HCT116 (cell line): ENCODE data around the gene SLC9A6. TPM values are rescaled to one million over a fixed set of nuclear protein-coding genes. Genes with fewer than 3 reads are reported as not detected.

Experiments
- ATAC-seq: fragments of 200-7000 bp; cut with Tn5 transposase; 2 replicates; pipeline ENCODE4 v1.9.1; 2020; ENCODE audit warnings: mild to moderate bottlenecking, moderate library complexity
- BruUV-seq: library from RNA; stranded (reverse); fragments of 400-500 nt; replicated peaks from 2 replicates; lab custom pipeline; 2021; lab: Mats Ljungman, UMichigan
- CTCF ChIA-PET: fragments of 300-600 bp; sonication (Branson Sonifier 250); formaldehyde crosslinking; loops from one replicate; lab custom pipeline; 2021; ENCODE audit warnings: antibody characterized with exemption; lab: Charles Lee
- POLR2A ChIA-PET: fragments of 300-600, 350-600 bp; sonication (Branson Sonifier 250); formaldehyde crosslinking; loops from one replicate; lab custom pipeline; 2021; ENCODE audit warnings: antibody characterized with exemption; lab: Charles Lee
- RAD21 ChIA-PET, 2 experiments: fragments of 300-600 bp; sonication (Branson Sonifier 250); formaldehyde crosslinking; loops; one replicate each; lab custom pipeline; 2023; ENCODE audit warnings: low total read pairs in 2 of 2; ENCODE audit not compliant: uncharacterized antibody in 2 of 2, unreplicated experiment in 2 of 2, low non-redundant PET in 1 of 2; lab: Charles Lee
- DNase-seq: peaks from one replicate; pipeline ENCODE4 v3.0.0-alpha.2; 2010; ENCODE audit warnings: low read depth, low spot score
- H2AFZ ChIP-seq: fragments of 200-600 bp; shearing (Covaris generic), sonication (generic); 2 replicates; pipeline ENCODE4 v1.6.1; 2017; ENCODE audit warnings: low read depth, mixed run types, mixed read lengths, antibody characterized with exemption, low read length; ENCODE audit not compliant: poor library complexity, severe bottlenecking
- H3K27ac ChIP-seq: 2 replicates; pipeline ENCODE4 v1.5.1; 2012; ENCODE audit warnings: low read depth, low read length
- H3K27me3 ChIP-seq: fragments of 200-600 bp; sonication (generic); 2 replicates; pipeline ENCODE4 v1.6.1; 2016; ENCODE audit warnings: mixed run types, low read length, mixed read lengths; ENCODE audit not compliant: insufficient read depth
- H3K36me3 ChIP-seq, 2 experiments: fragments of 200-500 bp in 1 of 2; fragments of 200-600 bp in 1 of 2; sonication (Bioruptor generic) in 1 of 2; sonication (generic) in 1 of 2; 2 replicates each; pipeline versions ENCODE4 v1.5.1 to v1.6.1; 2014 to 2016; ENCODE audit warnings: low read length in 2 of 2, inconsistent platforms in 1 of 2, mixed read lengths in 1 of 2, mixed run types in 1 of 2; ENCODE audit not compliant: insufficient read depth in 2 of 2, control insufficient read depth in 1 of 2
- H3K4me1 ChIP-seq, 2 experiments: fragments of 200-600 bp in 1 of 2; sonication (generic) in 1 of 2; 2 replicates each; pipeline versions ENCODE4 v1.5.1 to v1.6.1; 2012 to 2017; ENCODE audit warnings: low read length in 2 of 2, inconsistent platforms in 1 of 2, mild to moderate bottlenecking in 1 of 2, mixed read lengths in 1 of 2, mixed run types in 1 of 2, moderate library complexity in 1 of 2; ENCODE audit not compliant: insufficient read depth in 2 of 2, control insufficient read depth in 1 of 2
- H3K4me2 ChIP-seq: fragments of 200-600 bp; sonication (generic); 2 replicates; pipeline ENCODE4 v1.6.1; 2017; ENCODE audit warnings: mixed run types, low read length, mixed read lengths
- H3K4me3 ChIP-seq, 2 experiments: fragments of 200-600 bp in 1 of 2; sonication (generic) in 1 of 2; replicated peaks in 1 of 2; 2 replicates each; pipeline ENCODE4 v1.5.1; 2011 to 2016; ENCODE audit warnings: low read length in 2 of 2, control low read depth in 1 of 2, low read depth in 1 of 2, mild to moderate bottlenecking in 1 of 2, mixed read lengths in 1 of 2, mixed run types in 1 of 2
- H3K79me2 ChIP-seq: fragments of 200-600 bp; sonication (generic); 2 replicates; pipeline ENCODE4 v1.6.1; 2017; ENCODE audit warnings: mild to moderate bottlenecking, mixed run types, low read length, moderate library complexity, mixed read lengths; ENCODE audit not compliant: insufficient read depth
- H3K9ac ChIP-seq: fragments of 200-600 bp; sonication (generic); 2 replicates; pipeline ENCODE4 v1.6.1; 2016; ENCODE audit warnings: low read length, mixed read lengths
- H3K9me2 ChIP-seq: fragments of 200-600 bp; sonication (generic), shearing (Covaris generic); 2 replicates; pipeline ENCODE4 v1.6.1; 2017; ENCODE audit warnings: mixed run types, mild to moderate bottlenecking, moderate library complexity; ENCODE audit not compliant: insufficient read depth
- H3K9me3 ChIP-seq, 2 experiments: fragments of 200-500 bp in 1 of 2; fragments of 200-600 bp in 1 of 2; sonication (Bioruptor generic) in 1 of 2; sonication (generic) in 1 of 2; 2 replicates each; pipeline ENCODE4 v1.6.1; 2014 to 2017; ENCODE audit warnings: low read length in 2 of 2, mixed read lengths in 2 of 2, inconsistent platforms in 1 of 2, low read depth in 1 of 2, mild to moderate bottlenecking in 1 of 2, mixed run types in 1 of 2, moderate library complexity in 1 of 2; ENCODE audit not compliant: control insufficient read depth in 1 of 2, insufficient read depth in 1 of 2
- H4K20me1 ChIP-seq: fragments of 200-600 bp; sonication (generic), shearing (Covaris generic); 2 replicates; pipeline ENCODE4 v1.6.1; 2017; ENCODE audit warnings: mixed run types, mild to moderate bottlenecking, moderate library complexity; ENCODE audit not compliant: insufficient read depth
- CBX3 ChIP-seq: IDR thresholded peaks from 2 replicates; pipeline ENCODE4 v1.6.1; 2012; ENCODE audit warnings: low read depth
- CEBPB ChIP-seq: IDR thresholded peaks from 2 replicates; pipeline ENCODE4 v1.6.1; 2012; ENCODE audit warnings: low read depth
- EGR1 ChIP-seq: IDR thresholded peaks from 2 replicates; pipeline ENCODE4 v1.6.1; 2012; ENCODE audit warnings: low read depth
- ELF1 ChIP-seq: IDR thresholded peaks from 2 replicates; pipeline ENCODE4 v1.6.1; 2012; ENCODE audit warnings: low read depth, borderline replicate concordance
- EZH2 ChIP-seq: fragments of 200-600 bp; sonication (generic); IDR thresholded peaks from 2 replicates; pipeline ENCODE4 v1.6.1; 2017; ENCODE audit warnings: antibody characterized with exemption, mixed run types
- JUND ChIP-seq: IDR thresholded peaks from 2 replicates; pipeline ENCODE4 v1.6.1; 2012
- MAX ChIP-seq: IDR thresholded peaks from 2 replicates; pipeline ENCODE4 v1.6.1; 2012
- POLR2A ChIP-seq: IDR thresholded peaks from 2 replicates; pipeline ENCODE4 v1.7.0; 2011; ENCODE audit warnings: borderline replicate concordance; ENCODE audit not compliant: insufficient read depth, insufficient read length; ENCODE audit errors: extremely low read depth
- POLR2AphosphoS5 ChIP-seq: IDR thresholded peaks from 2 replicates; pipeline ENCODE4 v1.6.1; 2011; ENCODE audit warnings: mild to moderate bottlenecking, low read depth, low read length, moderate library complexity
- RAD21 ChIP-seq: IDR thresholded peaks from 2 replicates; pipeline ENCODE4 v1.6.1; 2012; ENCODE audit warnings: low read depth, mild to moderate bottlenecking
- SIN3A ChIP-seq: IDR thresholded peaks from 2 replicates; pipeline ENCODE4 v1.6.1; 2012; ENCODE audit warnings: low read depth
- SRF ChIP-seq: IDR thresholded peaks from 2 replicates; pipeline ENCODE4 v1.6.1; 2012; ENCODE audit warnings: low read depth
- TCF7L2 ChIP-seq: IDR thresholded peaks from 2 replicates; pipeline ENCODE4 v1.7.0; 2011; ENCODE audit warnings: borderline replicate concordance, inconsistent platforms; ENCODE audit not compliant: insufficient read depth, insufficient read length; ENCODE audit errors: extremely low read depth
- YY1 ChIP-seq: IDR thresholded peaks from 2 replicates; pipeline ENCODE4 v1.6.1; 2011; ENCODE audit warnings: low read length, low read depth, moderate library complexity, mild to moderate bottlenecking; ENCODE audit not compliant: insufficient replicate concordance; ENCODE audit errors: extremely low read depth
- ZBTB33 ChIP-seq: IDR thresholded peaks from 2 replicates; pipeline ENCODE4 v1.6.1; 2011; ENCODE audit warnings: mild to moderate bottlenecking, low read length, moderate library complexity; ENCODE audit not compliant: insufficient replicate concordance; ENCODE audit errors: extremely low read depth
- ZFX ChIP-seq: fragments of 450-650 bp; IDR thresholded peaks from 2 replicates; pipeline ENCODE4 v1.6.1; 2017
- ZNF274 ChIP-seq: fragments of 200-500 bp; sonication (Bioruptor generic); IDR thresholded peaks from 2 replicates; pipeline ENCODE4 v1.6.1; 2014; ENCODE audit warnings: mild to moderate bottlenecking, low read depth, low read length, inconsistent platforms
- intact Hi-C: fragments of 100-400 bp; cut with micrococcal nuclease; formaldehyde crosslinking; loops from 2 replicates; pipeline ENCODE4 v1.10.0; 2022
- total RNA-seq: library from RNA; stranded (reverse); gene quantifications from one replicate; pipeline ENCODE4 v1.2.1, GENCODE V29; 2021; ENCODE audit not compliant: unreplicated experiment
- TF ChIP-seq, protein P1 (sequence below): IDR thresholded peaks from 2 replicates; pipeline ENCODE4 v1.6.1; 2012
- TF ChIP-seq, protein P2 (sequence below), 3 experiments: fragments of 200-600 bp in 1 of 3; sonication (generic) in 1 of 3; IDR thresholded peaks in 2 of 3; conservative IDR thresholded peaks in 1 of 3; 2 replicates each; pipeline ENCODE4 v1.5.1; 2012 to 2017; ENCODE audit warnings: low read depth in 2 of 3, low read length in 2 of 3, antibody characterized with exemption in 1 of 3, borderline replicate concordance in 1 of 3, control low read depth in 1 of 3, mild to moderate bottlenecking in 1 of 3, mixed read lengths in 1 of 3, mixed run types in 1 of 3, moderate library complexity in 1 of 3; ENCODE audit not compliant: insufficient read depth in 1 of 3
- TF ChIP-seq, protein P3 (sequence below): IDR thresholded peaks from 2 replicates; pipeline ENCODE4 v1.6.1; 2012; ENCODE audit warnings: low read depth

The SLC9A6 gene
- total RNA-seq, 1 experiment from 2014 or later = 10.8 TPM

GRCh38 chrX:136048446-136048845 is 63.2 kb downstream of the SLC9A6 start:
- Histone ChIP-seq H3K9me2 (no peaks in the 10 kb centered on the region), H3K9ac (no peak overlapping the region), H3K9me3 (no peaks in the 10 kb centered on the region), H3K27me3 (no peaks in the 10 kb centered on the region), H3K27ac (no peak overlapping the region), H3K4me3 (no peak overlapping the region), H3K4me2 (no peak overlapping the region), H3K4me1 (no peaks in the 10 kb centered on the region), H4K20me1 (no peaks in the 10 kb centered on the region), H2AFZ (no peak overlapping the region), H3K36me3 (peaks cover 0 to 2% of the 10 kb centered on the region in 2 experiments; a peak in 1 of 4 replicates), H3K79me2 (no peaks in the 10 kb centered on the region)
- no peak for TF ChIP-seq TCF7L2
- TF ChIP-seq, protein P1, sequence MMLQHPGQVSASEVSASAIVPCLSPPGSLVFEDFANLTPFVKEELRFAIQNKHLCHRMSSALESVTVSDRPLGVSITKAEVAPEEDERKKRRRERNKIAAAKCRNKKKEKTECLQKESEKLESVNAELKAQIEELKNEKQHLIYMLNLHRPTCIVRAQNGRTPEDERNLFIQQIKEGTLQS = no peak
- no peak for TF ChIP-seq ZBTB33
- no peak for TF ChIP-seq RAD21
- no peak for TF ChIP-seq POLR2AphosphoS5
- TF ChIP-seq, protein P2, sequence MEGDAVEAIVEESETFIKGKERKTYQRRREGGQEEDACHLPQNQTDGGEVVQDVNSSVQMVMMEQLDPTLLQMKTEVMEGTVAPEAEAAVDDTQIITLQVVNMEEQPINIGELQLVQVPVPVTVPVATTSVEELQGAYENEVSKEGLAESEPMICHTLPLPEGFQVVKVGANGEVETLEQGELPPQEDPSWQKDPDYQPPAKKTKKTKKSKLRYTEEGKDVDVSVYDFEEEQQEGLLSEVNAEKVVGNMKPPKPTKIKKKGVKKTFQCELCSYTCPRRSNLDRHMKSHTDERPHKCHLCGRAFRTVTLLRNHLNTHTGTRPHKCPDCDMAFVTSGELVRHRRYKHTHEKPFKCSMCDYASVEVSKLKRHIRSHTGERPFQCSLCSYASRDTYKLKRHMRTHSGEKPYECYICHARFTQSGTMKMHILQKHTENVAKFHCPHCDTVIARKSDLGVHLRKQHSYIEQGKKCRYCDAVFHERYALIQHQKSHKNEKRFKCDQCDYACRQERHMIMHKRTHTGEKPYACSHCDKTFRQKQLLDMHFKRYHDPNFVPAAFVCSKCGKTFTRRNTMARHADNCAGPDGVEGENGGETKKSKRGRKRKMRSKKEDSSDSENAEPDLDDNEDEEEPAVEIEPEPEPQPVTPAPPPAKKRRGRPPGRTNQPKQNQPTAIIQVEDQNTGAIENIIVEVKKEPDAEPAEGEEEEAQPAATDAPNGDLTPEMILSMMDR (IDR thresholded peaks at IDR 0.05 in 2 of 3, conservative IDR thresholded peaks at IDR 0.05 in 1 of 3; ENCODE audit: borderline replicate concordance in 1 of 3, insufficient read depth in 1 of 3, low read depth in 2 of 3, low read length in 2 of 3) = no peak
- TF ChIP-seq EZH2 = no peak
- TF ChIP-seq JUND = no peak
- no peak for TF ChIP-seq MAX
- no peak for TF ChIP-seq CEBPB
- TF ChIP-seq YY1 = no peak
- no peak for TF ChIP-seq SRF
- TF ChIP-seq SIN3A = no peak
- TF ChIP-seq CBX3 = no peak
- no peak for TF ChIP-seq ZNF274
- no peak for TF ChIP-seq ZFX
- no peak for TF ChIP-seq POLR2A
- no peak for TF ChIP-seq ELF1
- TF ChIP-seq EGR1 = no peak
- TF ChIP-seq, protein P3, sequence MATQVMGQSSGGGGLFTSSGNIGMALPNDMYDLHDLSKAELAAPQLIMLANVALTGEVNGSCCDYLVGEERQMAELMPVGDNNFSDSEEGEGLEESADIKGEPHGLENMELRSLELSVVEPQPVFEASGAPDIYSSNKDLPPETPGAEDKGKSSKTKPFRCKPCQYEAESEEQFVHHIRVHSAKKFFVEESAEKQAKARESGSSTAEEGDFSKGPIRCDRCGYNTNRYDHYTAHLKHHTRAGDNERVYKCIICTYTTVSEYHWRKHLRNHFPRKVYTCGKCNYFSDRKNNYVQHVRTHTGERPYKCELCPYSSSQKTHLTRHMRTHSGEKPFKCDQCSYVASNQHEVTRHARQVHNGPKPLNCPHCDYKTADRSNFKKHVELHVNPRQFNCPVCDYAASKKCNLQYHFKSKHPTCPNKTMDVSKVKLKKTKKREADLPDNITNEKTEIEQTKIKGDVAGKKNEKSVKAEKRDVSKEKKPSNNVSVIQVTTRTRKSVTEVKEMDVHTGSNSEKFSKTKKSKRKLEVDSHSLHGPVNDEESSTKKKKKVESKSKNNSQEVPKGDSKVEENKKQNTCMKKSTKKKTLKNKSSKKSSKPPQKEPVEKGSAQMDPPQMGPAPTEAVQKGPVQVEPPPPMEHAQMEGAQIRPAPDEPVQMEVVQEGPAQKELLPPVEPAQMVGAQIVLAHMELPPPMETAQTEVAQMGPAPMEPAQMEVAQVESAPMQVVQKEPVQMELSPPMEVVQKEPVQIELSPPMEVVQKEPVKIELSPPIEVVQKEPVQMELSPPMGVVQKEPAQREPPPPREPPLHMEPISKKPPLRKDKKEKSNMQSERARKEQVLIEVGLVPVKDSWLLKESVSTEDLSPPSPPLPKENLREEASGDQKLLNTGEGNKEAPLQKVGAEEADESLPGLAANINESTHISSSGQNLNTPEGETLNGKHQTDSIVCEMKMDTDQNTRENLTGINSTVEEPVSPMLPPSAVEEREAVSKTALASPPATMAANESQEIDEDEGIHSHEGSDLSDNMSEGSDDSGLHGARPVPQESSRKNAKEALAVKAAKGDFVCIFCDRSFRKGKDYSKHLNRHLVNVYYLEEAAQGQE = no peak
- ChIA-PET POLR2A (no interaction called here), RAD21 (no interaction called here), CTCF (no interaction called here)
- no peak for ATAC-seq
- BruUV-seq = no TSS peak
- DNase-seq = no peak
- intact Hi-C loops = no loop called here
